GM23338 (cell line): ENCODE measurements around the gene PDXK. TPM values are rescaled to one million over a fixed set of nuclear protein-coding genes. Genes with fewer than 3 reads are reported as not detected.

Experiments used
- ATAC-seq: fragments of 200-7000 bp; cut with Tn5 transposase; 3 replicates; pipeline ENCODE4 v1.9.1; 2020
- DNase-seq: peaks from one replicate; pipeline ENCODE4 v3.0.0-alpha.2; 2015; ENCODE audit warnings: low spot score
- H2AFZ ChIP-seq: fragments of 200-600 bp; sonication (generic); 2 replicates; pipeline ENCODE4 v1.8.0; 2016; ENCODE audit warnings: antibody characterized with exemption, mild to moderate bottlenecking, moderate library complexity
- H3F3A ChIP-seq: fragments of 200-600 bp; sonication (generic); replicated peaks from 2 replicates; pipeline ENCODE4 v1.8.0; 2017; ENCODE audit warnings: antibody characterized with exemption, mixed run types, low read depth
- H3K27ac ChIP-seq: fragments of 200-600 bp; sonication (generic); 2 replicates; pipeline ENCODE4 v1.6.1; 2016; ENCODE audit warnings: low read depth
- H3K27me3 ChIP-seq: fragments of 200-600 bp; sonication (generic); 2 replicates; pipeline ENCODE4 v1.8.0; 2016; ENCODE audit warnings: mild to moderate bottlenecking, mixed run types, moderate library complexity; ENCODE audit not compliant: insufficient read depth
- H3K36me3 ChIP-seq: fragments of 200-600 bp; sonication (generic); 2 replicates; pipeline ENCODE4 v1.8.0; 2016; ENCODE audit warnings: mild to moderate bottlenecking; ENCODE audit not compliant: insufficient read depth
- H3K4me1 ChIP-seq: fragments of 200-600 bp; sonication (generic); 2 replicates; pipeline ENCODE4 v1.8.0; 2016; ENCODE audit warnings: mild to moderate bottlenecking, moderate library complexity; ENCODE audit not compliant: insufficient read depth
- H3K4me2 ChIP-seq: fragments of 200-600 bp; sonication (generic); 2 replicates; pipeline ENCODE4 v1.7.1; 2017; ENCODE audit warnings: mixed run types
- H3K4me3 ChIP-seq: fragments of 200-600 bp; sonication (generic); 2 replicates; pipeline ENCODE4 v1.6.1; 2016; ENCODE audit warnings: mixed run types
- H3K79me2 ChIP-seq: fragments of 200-600 bp; sonication (generic); replicated peaks from 2 replicates; pipeline ENCODE4 v1.8.0; 2017; ENCODE audit warnings: mild to moderate bottlenecking; ENCODE audit not compliant: insufficient read depth
- H3K9me2 ChIP-seq: fragments of 200-600 bp; sonication (generic); 2 replicates; pipeline ENCODE4 v1.8.0; 2017; ENCODE audit not compliant: insufficient read depth
- H4K20me1 ChIP-seq: fragments of 200-600 bp; sonication (generic); replicated peaks from 2 replicates; pipeline ENCODE4 v1.8.0; 2017; ENCODE audit warnings: mild to moderate bottlenecking; ENCODE audit not compliant: insufficient read depth
- H3K27ac Mint-ChIP-seq: 2 replicates; pipeline ENCODE4 v1.8.0; 2020; ENCODE audit warnings: inconsistent platforms, mild to moderate bottlenecking, moderate library complexity, mixed read lengths
- H3K27me3 Mint-ChIP-seq: 3 replicates; pipeline ENCODE4 v1.8.0; 2022; ENCODE audit warnings: low read depth, mild to moderate bottlenecking, moderate library complexity, mixed read lengths, inconsistent platforms; ENCODE audit not compliant: insufficient read depth, poor library complexity
- H3K36me3 Mint-ChIP-seq: 3 replicates; pipeline ENCODE4 v1.8.0; 2021; ENCODE audit warnings: low read depth, mild to moderate bottlenecking, inconsistent platforms, moderate library complexity, mixed read lengths
- H3K4me1 Mint-ChIP-seq: 3 replicates; pipeline ENCODE4 v1.8.0; 2020; ENCODE audit warnings: mild to moderate bottlenecking, inconsistent platforms, mixed read lengths
- H3K4me3 Mint-ChIP-seq: 3 replicates; pipeline ENCODE4 v1.8.0; 2021; ENCODE audit warnings: moderate library complexity, mild to moderate bottlenecking, inconsistent platforms, mixed read lengths
- H3K9me3 Mint-ChIP-seq: 3 replicates; pipeline ENCODE4 v1.8.0; 2020; ENCODE audit warnings: moderate library complexity, mild to moderate bottlenecking, inconsistent platforms, mixed read lengths
- CREB1 ChIP-seq: fragments of 250-450 bp; sonication (Bioruptor Pico); IDR thresholded peaks from 2 replicates; pipeline ENCODE4 v1.5.0; 2020; ENCODE audit warnings: low read depth, mild to moderate bottlenecking, moderate library complexity
- NANOG ChIP-seq: IDR thresholded peaks from 2 replicates; pipeline ENCODE4 v1.6.1; 2016; ENCODE audit warnings: antibody characterized with exemption, borderline replicate concordance
- POLR2AphosphoS5 ChIP-seq: IDR thresholded peaks from 2 replicates; pipeline ENCODE4 v1.6.1; 2016; ENCODE audit warnings: antibody characterized with exemption, low read depth
- REST ChIP-seq: IDR thresholded peaks from one replicate; pipeline ENCODE4 v1.6.1; 2018; ENCODE audit warnings: antibody characterized with exemption; ENCODE audit not compliant: unreplicated experiment
- ZNF114 ChIP-seq: fragments of 250-450 bp; sonication (Bioruptor Pico); IDR thresholded peaks from 2 replicates; pipeline ENCODE4 v1.5.0; 2020; ENCODE audit warnings: mild to moderate bottlenecking, moderate library complexity
- ZNF331 ChIP-seq: fragments of 250-450 bp; sonication (Bioruptor Pico); IDR thresholded peaks from 2 replicates; pipeline ENCODE4 v1.5.0; 2020; ENCODE audit warnings: low read depth, mild to moderate bottlenecking, moderate library complexity
- polyA plus RNA-seq: library from polyadenylated mRNA; unstranded; fragments of >200 nt; fragmentation: Nextera tagmentation; extraction: Ambion mirVana; gene quantifications from 2 replicates; pipeline ENCODE4 v1.2.1, GENCODE V29; 2016
- total RNA-seq: library from RNA; depleted of rRNA; stranded (reverse); fragments of >200 nt; shearing (Covaris generic); gene quantifications from 2 replicates; pipeline ENCODE4 v1.2.3, GENCODE V29; 2014
- TF ChIP-seq, protein P1 (sequence below): IDR thresholded peaks from 2 replicates; pipeline ENCODE4 v1.6.1; 2016; ENCODE audit warnings: antibody characterized with exemption
- TF ChIP-seq, protein P2 (sequence below), 2 experiments: fragments of 200-600 bp in 1 of 2; sonication (generic) in 1 of 2; conservative IDR thresholded peaks; 2 replicates each; pipeline versions ENCODE4 v1.5.1 to v1.6.1; 2016 to 2017; ENCODE audit warnings: antibody characterized with exemption in 2 of 2, low read depth in 2 of 2, mild to moderate bottlenecking in 2 of 2, moderate library complexity in 1 of 2
- TF ChIP-seq, protein P3 (sequence below): fragments of 250-450 bp; sonication (Bioruptor Pico); IDR thresholded peaks from 2 replicates; pipeline ENCODE4 v1.5.0; 2020; ENCODE audit warnings: mild to moderate bottlenecking, moderate library complexity

The PDXK gene
- total and polyA plus RNA-seq, 2 experiments from 2014 or later: 53.2 to 66.3 TPM

DNA sequence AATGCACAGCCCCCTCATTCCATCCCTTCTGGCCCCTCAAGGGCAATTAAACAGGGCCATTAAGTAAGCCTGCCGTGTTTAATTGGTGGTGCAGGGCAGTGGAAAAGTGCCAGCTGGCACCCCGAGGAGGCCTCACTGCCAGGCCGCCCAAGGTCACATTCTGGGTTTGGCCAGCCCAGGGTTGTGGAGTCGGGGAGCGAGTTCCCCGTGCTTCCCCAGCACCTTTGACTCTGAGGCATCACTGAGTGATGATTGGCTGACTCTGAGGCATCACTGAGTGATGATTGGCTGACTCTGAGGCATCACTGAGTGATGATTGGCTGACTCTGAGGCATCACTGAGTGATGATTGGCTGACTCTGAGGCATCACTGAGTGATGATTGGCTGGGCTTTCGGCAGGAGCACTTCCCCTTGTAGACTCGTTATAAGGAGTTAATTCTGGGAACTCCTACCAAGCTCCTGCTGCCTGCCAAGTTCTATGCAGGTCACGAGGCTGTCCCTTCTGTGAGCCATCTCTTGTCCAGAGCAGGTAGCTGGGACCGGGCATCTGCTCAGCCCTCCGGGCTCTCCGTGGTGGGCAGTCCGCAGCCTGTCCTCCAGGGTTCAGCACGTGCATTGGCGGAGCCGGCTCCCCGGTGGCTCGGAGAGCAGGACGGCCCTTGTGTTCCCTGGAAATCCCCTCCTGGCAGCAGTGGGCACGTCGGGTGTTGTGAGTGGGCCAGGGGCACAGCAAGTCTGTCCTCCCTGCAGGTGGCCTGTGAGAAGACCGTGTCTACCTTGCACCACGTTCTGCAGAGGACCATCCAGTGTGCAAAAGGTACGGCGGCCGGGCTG lies 36.2 kb downstream of the PDXK start (continued):
- TF ChIP-seq, protein P1, sequence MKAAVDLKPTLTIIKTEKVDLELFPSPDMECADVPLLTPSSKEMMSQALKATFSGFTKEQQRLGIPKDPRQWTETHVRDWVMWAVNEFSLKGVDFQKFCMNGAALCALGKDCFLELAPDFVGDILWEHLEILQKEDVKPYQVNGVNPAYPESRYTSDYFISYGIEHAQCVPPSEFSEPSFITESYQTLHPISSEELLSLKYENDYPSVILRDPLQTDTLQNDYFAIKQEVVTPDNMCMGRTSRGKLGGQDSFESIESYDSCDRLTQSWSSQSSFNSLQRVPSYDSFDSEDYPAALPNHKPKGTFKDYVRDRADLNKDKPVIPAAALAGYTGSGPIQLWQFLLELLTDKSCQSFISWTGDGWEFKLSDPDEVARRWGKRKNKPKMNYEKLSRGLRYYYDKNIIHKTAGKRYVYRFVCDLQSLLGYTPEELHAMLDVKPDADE: no peak
- TF ChIP-seq ZNF114 (CRISPR knock-in tag) (no peak), POLR2AphosphoS5 (no peak), NANOG (no peak), ZNF331 (CRISPR knock-in tag) (no peak), REST (no peak)
- TF ChIP-seq, protein P2, sequence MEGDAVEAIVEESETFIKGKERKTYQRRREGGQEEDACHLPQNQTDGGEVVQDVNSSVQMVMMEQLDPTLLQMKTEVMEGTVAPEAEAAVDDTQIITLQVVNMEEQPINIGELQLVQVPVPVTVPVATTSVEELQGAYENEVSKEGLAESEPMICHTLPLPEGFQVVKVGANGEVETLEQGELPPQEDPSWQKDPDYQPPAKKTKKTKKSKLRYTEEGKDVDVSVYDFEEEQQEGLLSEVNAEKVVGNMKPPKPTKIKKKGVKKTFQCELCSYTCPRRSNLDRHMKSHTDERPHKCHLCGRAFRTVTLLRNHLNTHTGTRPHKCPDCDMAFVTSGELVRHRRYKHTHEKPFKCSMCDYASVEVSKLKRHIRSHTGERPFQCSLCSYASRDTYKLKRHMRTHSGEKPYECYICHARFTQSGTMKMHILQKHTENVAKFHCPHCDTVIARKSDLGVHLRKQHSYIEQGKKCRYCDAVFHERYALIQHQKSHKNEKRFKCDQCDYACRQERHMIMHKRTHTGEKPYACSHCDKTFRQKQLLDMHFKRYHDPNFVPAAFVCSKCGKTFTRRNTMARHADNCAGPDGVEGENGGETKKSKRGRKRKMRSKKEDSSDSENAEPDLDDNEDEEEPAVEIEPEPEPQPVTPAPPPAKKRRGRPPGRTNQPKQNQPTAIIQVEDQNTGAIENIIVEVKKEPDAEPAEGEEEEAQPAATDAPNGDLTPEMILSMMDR (conservative IDR thresholded peaks at IDR 0.05; ENCODE audit: low read depth in 2 of 2): no peak

DNA sequence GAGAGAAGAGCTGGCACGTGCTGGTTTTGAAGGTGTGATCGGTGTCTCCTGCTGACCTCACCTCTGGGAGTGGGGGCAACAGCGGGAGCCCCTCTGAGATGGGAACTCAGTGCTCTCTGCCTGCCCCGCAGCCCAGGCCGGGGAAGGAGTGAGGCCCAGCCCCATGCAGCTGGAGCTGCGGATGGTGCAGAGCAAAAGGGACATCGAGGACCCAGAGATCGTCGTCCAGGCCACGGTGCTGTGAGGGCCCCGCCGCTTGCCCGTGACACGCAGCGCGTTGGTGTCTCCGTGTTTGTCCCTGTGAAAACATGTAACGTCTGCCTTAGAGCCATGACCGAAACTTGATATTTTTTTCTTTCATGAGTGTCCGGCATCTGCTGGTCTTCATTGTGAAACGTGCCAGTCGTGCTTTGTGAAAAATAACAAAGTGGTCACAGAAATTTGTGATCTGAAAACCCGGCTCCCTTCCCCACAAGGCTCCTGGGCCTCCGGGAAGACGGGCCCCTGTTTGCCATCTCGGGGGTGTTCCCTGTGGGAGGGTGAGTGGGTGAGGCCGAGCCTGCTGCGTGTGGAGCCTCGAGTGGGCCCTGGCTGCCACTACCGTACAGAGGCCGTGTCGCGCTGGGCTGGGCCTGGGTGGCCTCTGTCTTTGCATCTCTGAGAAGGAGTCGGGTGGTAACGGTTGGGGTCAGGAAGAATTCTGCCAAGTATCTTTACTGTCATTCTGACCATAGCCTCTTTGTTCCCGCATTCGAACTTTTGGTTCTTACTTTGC lies 37.1 kb downstream of the PDXK start:
- no peak overlapping the region for H3K4me2 ChIP-seq
- no peaks in the 10 kb centered on the region for H4K20me1 ChIP-seq
- no peaks in the 10 kb centered on the region for H3K36me3 ChIP-seq
- no peak overlapping the region for H3K4me3 ChIP-seq
- H3K4me1 ChIP-seq: no peaks in the 10 kb centered on the region
- Mint-ChIP-seq H3K27ac (no peak overlapping the region), H3K27me3 (peaks cover 4% of the 10 kb centered on the region), H3K4me3 (no peak overlapping the region), H3K4me1 (no peaks in the 10 kb centered on the region), H3K9me3 (no peaks in the 10 kb centered on the region), H3K36me3 (peaks cover 44% of the 10 kb centered on the region)
- H3K27me3 ChIP-seq: no peaks in the 10 kb centered on the region
- no peaks in the 10 kb centered on the region for H3F3A ChIP-seq
- no peak for ATAC-seq
- H3K9me2 ChIP-seq: no peaks in the 10 kb centered on the region
- no peak overlapping the region for H2AFZ ChIP-seq
- DNase-seq: no peak
- H3K27ac ChIP-seq: no peak overlapping the region
- no peaks in the 10 kb centered on the region for H3K79me2 ChIP-seq
- TF ChIP-seq CREB1 (CRISPR knock-in tag): no peak
- TF ChIP-seq, protein P1: no peak
- TF ChIP-seq, protein P3, sequence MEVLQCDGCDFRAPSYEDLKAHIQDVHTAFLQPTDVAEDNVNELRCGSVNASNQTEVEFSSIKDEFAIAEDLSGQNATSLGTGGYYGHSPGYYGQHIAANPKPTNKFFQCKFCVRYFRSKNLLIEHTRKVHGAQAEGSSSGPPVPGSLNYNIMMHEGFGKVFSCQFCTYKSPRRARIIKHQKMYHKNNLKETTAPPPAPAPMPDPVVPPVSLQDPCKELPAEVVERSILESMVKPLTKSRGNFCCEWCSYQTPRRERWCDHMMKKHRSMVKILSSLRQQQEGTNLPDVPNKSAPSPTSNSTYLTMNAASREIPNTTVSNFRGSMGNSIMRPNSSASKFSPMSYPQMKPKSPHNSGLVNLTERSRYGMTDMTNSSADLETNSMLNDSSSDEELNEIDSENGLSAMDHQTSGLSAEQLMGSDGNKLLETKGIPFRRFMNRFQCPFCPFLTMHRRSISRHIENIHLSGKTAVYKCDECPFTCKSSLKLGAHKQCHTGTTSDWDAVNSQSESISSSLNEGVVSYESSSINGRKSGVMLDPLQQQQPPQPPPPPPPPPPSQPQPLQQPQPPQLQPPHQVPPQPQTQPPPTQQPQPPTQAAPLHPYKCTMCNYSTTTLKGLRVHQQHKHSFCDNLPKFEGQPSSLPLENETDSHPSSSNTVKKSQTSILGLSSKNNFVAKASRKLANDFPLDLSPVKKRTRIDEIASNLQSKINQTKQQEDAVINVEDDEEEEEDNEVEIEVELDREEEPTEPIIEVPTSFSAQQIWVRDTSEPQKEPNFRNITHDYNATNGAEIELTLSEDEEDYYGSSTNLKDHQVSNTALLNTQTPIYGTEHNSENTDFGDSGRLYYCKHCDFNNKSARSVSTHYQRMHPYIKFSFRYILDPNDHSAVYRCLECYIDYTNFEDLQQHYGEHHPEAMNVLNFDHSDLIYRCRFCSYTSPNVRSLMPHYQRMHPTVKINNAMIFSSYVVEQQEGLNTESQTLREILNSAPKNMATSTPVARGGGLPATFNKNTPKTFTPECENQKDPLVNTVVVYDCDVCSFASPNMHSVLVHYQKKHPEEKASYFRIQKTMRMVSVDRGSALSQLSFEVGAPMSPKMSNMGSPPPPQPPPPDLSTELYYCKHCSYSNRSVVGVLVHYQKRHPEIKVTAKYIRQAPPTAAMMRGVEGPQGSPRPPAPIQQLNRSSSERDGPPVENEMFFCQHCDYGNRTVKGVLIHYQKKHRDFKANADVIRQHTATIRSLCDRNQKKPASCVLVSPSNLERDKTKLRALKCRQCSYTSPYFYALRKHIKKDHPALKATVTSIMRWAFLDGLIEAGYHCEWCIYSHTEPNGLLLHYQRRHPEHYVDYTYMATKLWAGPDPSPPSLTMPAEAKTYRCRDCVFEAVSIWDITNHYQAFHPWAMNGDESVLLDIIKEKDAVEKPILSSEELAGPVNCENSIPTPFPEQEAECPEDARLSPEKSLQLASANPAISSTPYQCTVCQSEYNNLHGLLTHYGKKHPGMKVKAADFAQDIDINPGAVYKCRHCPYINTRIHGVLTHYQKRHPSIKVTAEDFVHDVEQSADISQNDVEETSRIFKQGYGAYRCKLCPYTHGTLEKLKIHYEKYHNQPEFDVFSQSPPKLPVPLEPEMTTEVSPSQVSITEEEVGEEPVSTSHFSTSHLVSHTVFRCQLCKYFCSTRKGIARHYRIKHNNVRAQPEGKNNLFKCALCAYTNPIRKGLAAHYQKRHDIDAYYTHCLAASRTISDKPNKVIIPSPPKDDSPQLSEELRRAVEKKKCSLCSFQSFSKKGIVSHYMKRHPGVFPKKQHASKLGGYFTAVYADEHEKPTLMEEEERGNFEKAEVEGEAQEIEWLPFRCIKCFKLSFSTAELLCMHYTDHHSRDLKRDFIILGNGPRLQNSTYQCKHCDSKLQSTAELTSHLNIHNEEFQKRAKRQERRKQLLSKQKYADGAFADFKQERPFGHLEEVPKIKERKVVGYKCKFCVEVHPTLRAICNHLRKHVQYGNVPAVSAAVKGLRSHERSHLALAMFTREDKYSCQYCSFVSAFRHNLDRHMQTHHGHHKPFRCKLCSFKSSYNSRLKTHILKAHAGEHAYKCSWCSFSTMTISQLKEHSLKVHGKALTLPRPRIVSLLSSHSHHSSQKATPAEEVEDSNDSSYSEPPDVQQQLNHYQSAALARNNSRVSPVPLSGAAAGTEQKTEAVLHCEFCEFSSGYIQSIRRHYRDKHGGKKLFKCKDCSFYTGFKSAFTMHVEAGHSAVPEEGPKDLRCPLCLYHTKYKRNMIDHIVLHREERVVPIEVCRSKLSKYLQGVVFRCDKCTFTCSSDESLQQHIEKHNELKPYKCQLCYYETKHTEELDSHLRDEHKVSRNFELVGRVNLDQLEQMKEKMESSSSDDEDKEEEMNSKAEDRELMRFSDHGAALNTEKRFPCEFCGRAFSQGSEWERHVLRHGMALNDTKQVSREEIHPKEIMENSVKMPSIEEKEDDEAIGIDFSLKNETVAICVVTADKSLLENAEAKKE (CRISPR knock-in tag): no peak
